Left hindlimb (tissue), 1 donor: Measurements from ENCODE around the gene FAS.

Experiments used
- DNase-seq: peaks from one replicate; pipeline ENCODE4 v3.0.0-alpha.2; 2018

FAS gene

GRCh38 chr10:89043052-89043451 lies 52.5 kb downstream of the FAS start:
- DNase-seq, result no peak

GRCh38 chr10:89047397-89047796 lies 56.8 kb downstream of the FAS start:
- DNase-seq, result no peak

- DNase-seq, result no peak
These were observed 61.0 kb downstream of the FAS start for GRCh38 chr10:89051593-89051992.

- no peak for DNase-seq
These were observed 63.0 kb downstream of the FAS start for GRCh38 chr10:89053555-89053954.

- DNase-seq, result no peak
These were observed 64.6 kb downstream of the FAS start for GRCh38 chr10:89055159-89055558.

GRCh38 chr10:89062861-89063260 lies 72.3 kb downstream of the FAS start:
- no peak for DNase-seq

GRCh38 chr10:89063465-89063864 lies 72.9 kb downstream of the FAS start:
- no peak for DNase-seq

- DNase-seq, result no peak
These were observed 74.2 kb downstream of the FAS start for GRCh38 chr10:89064748-89065147.
